Measurements from ENCODE around the gene RGS17. TPM values are rescaled to one million over a fixed set of nuclear protein-coding genes. Genes with fewer than 3 reads are reported as not detected.

RGS17 gene
- total and polyA plus RNA-seq, 2 of the 13 experiments (the other 11 are each of a cell fraction or from before 2014, with no cell fraction given): 0.04 TPM; not detected in 1

DNA sequence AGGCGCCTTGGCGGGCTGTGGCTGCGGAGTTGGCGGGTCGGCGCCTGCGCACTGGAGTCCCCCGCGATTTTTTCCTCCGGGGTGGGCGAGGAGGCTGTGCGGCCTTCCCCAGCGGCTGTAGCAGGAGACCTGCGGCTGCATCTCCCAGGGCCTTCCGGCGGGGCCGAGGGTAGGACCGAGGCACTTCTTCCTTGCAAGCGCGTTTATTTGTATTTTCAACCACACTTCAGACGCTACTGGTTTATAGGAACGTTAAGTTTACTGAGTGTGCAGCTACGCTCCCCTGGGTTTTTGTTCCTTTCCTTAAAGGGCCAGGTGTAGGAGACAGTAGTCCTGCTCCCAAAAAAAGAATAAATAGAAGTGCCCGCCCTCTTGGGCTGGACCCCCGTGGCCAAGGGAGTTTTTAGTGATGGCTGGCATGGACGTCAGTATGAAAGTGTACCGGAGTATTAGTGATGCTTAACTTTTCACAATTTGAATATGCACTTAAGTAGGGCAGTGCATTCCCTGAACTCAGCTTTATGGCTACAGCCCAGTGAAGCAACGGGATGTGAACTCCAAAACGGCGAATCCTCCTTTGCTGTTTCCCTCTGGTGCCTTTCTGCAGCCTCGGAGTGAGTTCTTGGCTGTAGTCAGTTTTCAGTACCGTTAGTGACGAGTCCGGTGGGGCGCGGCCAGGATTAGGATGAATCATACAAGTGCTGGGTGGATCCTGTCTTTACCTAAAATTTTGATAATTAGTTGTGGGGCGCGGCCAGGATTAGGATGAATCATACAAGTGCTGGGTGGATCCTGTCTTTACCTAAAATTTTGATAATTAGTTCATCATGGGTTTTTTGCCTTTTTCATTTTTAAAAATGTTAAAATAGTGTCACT lies 147.2 kb downstream of the RGS17 start (continued):
- TF ChIP-seq, protein P1, sequence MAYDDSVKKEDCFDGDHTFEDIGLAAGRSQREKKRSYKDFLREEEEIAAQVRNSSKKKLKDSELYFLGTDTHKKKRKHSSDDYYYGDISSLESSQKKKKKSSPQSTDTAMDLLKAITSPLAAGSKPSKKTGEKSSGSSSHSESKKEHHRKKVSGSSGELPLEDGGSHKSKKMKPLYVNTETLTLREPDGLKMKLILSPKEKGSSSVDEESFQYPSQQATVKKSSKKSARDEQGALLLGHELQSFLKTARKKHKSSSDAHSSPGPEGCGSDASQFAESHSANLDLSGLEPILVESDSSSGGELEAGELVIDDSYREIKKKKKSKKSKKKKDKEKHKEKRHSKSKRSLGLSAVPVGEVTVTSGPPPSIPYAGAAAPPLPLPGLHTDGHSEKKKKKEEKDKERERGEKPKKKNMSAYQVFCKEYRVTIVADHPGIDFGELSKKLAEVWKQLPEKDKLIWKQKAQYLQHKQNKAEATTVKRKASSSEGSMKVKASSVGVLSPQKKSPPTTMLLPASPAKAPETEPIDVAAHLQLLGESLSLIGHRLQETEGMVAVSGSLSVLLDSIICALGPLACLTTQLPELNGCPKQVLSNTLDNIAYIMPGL (CRISPR knock-in tag; IDR thresholded peaks at IDR 0.05; ENCODE audit: borderline replicate concordance in 1 of 2, low read depth in 1 of 2): peak in 1 of 2 experiments; percentile 80; a peak in 2 of 4 replicates
- TF ChIP-seq TEAD3 (CRISPR knock-in tag; optimal IDR thresholded peaks at IDR 0.05; ENCODE audit: borderline replicate concordance): no peak
- TF ChIP-seq HDAC6 (IDR thresholded peaks at IDR 0.05; ENCODE audit: low read depth, low read length): no peak
- TF ChIP-seq KLF15 (CRISPR knock-in tag; IDR thresholded peaks at IDR 0.05; ENCODE audit: borderline replicate concordance): peak; percentile 67; the same call in 1 of the 2 replicates
- TF ChIP-seq AKNA (CRISPR knock-in tag; IDR thresholded peaks at IDR 0.05; ENCODE audit: borderline replicate concordance): peak; percentile 16; the same call in 1 of the 2 replicates
- no peak for TF ChIP-seq ZNF274 (CRISPR knock-in tag; IDR thresholded peaks at IDR 0.05)
- TF ChIP-seq SRSF1 (optimal IDR thresholded peaks at IDR 0.05; ENCODE audit: low read depth, low read length): no peak
- TF ChIP-seq, protein P2, sequence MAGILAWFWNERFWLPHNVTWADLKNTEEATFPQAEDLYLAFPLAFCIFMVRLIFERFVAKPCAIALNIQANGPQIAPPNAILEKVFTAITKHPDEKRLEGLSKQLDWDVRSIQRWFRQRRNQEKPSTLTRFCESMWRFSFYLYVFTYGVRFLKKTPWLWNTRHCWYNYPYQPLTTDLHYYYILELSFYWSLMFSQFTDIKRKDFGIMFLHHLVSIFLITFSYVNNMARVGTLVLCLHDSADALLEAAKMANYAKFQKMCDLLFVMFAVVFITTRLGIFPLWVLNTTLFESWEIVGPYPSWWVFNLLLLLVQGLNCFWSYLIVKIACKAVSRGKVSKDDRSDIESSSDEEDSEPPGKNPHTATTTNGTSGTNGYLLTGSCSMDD (CRISPR knock-in tag; IDR thresholded peaks at IDR 0.05): no peak
- no peak for TF ChIP-seq GZF1 (CRISPR knock-in tag; IDR thresholded peaks at IDR 0.05)
- TF ChIP-seq ZNF660 (CRISPR knock-in tag; IDR thresholded peaks at IDR 0.05; ENCODE audit: borderline replicate concordance, low read depth): no peak
- TF ChIP-seq MTA1 (CRISPR knock-in tag; IDR thresholded peaks at IDR 0.05; ENCODE audit: borderline replicate concordance): no peak; the same call in 1 of the 2 replicates
- TF ChIP-seq, protein P3, sequence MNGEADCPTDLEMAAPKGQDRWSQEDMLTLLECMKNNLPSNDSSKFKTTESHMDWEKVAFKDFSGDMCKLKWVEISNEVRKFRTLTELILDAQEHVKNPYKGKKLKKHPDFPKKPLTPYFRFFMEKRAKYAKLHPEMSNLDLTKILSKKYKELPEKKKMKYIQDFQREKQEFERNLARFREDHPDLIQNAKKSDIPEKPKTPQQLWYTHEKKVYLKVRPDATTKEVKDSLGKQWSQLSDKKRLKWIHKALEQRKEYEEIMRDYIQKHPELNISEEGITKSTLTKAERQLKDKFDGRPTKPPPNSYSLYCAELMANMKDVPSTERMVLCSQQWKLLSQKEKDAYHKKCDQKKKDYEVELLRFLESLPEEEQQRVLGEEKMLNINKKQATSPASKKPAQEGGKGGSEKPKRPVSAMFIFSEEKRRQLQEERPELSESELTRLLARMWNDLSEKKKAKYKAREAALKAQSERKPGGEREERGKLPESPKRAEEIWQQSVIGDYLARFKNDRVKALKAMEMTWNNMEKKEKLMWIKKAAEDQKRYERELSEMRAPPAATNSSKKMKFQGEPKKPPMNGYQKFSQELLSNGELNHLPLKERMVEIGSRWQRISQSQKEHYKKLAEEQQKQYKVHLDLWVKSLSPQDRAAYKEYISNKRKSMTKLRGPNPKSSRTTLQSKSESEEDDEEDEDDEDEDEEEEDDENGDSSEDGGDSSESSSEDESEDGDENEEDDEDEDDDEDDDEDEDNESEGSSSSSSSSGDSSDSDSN (CRISPR knock-in tag; IDR thresholded peaks at IDR 0.05): peak; percentile 62
- no peak for TF ChIP-seq ZMYM3 (CRISPR knock-in tag; IDR thresholded peaks at IDR 0.05)
- TF ChIP-seq, protein P4, sequence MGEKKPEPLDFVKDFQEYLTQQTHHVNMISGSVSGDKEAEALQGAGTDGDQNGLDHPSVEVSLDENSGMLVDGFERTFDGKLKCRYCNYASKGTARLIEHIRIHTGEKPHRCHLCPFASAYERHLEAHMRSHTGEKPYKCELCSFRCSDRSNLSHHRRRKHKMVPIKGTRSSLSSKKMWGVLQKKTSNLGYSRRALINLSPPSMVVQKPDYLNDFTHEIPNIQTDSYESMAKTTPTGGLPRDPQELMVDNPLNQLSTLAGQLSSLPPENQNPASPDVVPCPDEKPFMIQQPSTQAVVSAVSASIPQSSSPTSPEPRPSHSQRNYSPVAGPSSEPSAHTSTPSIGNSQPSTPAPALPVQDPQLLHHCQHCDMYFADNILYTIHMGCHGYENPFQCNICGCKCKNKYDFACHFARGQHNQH (CRISPR knock-in tag; IDR thresholded peaks at IDR 0.05): no peak; the same call in none of the 2 replicates
- TF ChIP-seq FIP1L1 (IDR thresholded peaks at IDR 0.05; ENCODE audit: borderline replicate concordance, insufficient read depth, low read depth, low read length): peak; percentile 33; the same call in 1 of the 2 replicates
